ENCODE results near the gene RASSF8. TPM values are rescaled to one million over a fixed set of nuclear protein-coding genes. Genes with fewer than 3 reads are reported as not detected.

The RASSF8 gene
- total and polyA plus RNA-seq, 9 of the 15 experiments (the other 6 are each of a cell fraction or from before 2014, with no cell fraction given) = 0.01 to 0.36 (median 0.12) TPM; not detected in 1

DNA sequence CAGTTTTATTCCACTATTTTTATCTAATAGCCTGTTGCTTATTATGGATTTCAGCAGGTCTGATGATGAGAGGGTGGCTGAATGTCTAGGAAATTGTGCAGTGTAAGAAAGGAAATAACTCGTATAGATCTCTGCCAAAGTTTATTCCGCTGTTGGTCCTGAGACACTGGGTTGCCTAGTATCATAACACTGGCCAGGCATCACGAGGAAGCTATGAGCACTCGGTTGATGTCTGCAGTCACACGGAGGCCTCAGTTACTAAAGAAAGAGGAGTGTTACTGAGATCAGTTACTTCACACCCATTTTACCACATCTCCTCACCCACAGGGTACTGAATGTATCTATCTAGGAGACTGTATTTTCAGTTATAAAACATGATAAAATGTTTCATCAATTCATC is 144.5 kb downstream of the RASSF8 start:
- no peak overlapping the region for H3K4me3 ChIP-seq
- ChIA-PET CTCF (ENCODE audit: low intra/inter-chr PET ratio) (interaction anchor here (1.1 kb wide), 1 partner anchor 14 kb away, joined by 3 read pairs; no protein-coding TSS in a partner anchor), POLR2A (interaction anchor here (1.5 kb wide), 1 partner anchor 9 kb away, joined by 3 read pairs; no protein-coding TSS in a partner anchor)
- H2AFZ ChIP-seq (ENCODE audit: low read depth, low read length) = no peak overlapping the region
- H3K4me1 ChIP-seq (replicated peaks in 1 of 2; ENCODE audit: control insufficient read depth in 2 of 2, insufficient read depth in 2 of 2, low read length in 2 of 2) = no peaks in the 10 kb centered on the region
- no TSS peak for BruUV-seq (replicated peaks)
- intact Hi-C loops (cut with micrococcal nuclease) (no loop called here), in situ Hi-C loops (cut with MboI) (no loop called here)
- 0% methylated on average over 5 of the region's 5 CpGs for WGBS (ENCODE audit: insufficient coverage, low coverage, missing lambda C conversion rate)
- ATAC-seq (no peak), FAIRE-seq (no peak), DNase-seq (ENCODE audit: extremely low read depth in 1 of 4, low spot score in 3 of 4) (no peak)
- H3K79me2 ChIP-seq (ENCODE audit: control insufficient read depth, insufficient read depth, low read length) = no peaks in the 10 kb centered on the region
- H3K27ac ChIP-seq (ENCODE audit: extremely low read depth, low read depth, low read length) = no peak overlapping the region
- H3K9me3 ChIP-seq (replicated peaks; ENCODE audit: control insufficient read depth, insufficient read depth, low read depth, low read length) = no peaks in the 10 kb centered on the region
- H3K36me3 ChIP-seq (ENCODE audit: control insufficient read depth, insufficient read depth, low read length) = no peaks in the 10 kb centered on the region
- H3K9ac ChIP-seq (ENCODE audit: insufficient read depth in 1 of 2, low read depth in 2 of 2, low read length in 2 of 2) = no peak overlapping the region
- H3K9me1 ChIP-seq (ENCODE audit: control insufficient read depth, insufficient read depth, low read length) = no peaks in the 10 kb centered on the region
- H3K27me3 ChIP-seq (ENCODE audit: control insufficient read depth in 2 of 2, insufficient read depth in 2 of 2, low read length in 2 of 2) = peaks cover 5 to 12% of the 10 kb centered on the region in 2 experiments; a peak in 3 of 5 replicates
- no peak overlapping the region for H3K4me2 ChIP-seq (ENCODE audit: insufficient read depth, low read length)
- TF ChIP-seq, protein P1, sequence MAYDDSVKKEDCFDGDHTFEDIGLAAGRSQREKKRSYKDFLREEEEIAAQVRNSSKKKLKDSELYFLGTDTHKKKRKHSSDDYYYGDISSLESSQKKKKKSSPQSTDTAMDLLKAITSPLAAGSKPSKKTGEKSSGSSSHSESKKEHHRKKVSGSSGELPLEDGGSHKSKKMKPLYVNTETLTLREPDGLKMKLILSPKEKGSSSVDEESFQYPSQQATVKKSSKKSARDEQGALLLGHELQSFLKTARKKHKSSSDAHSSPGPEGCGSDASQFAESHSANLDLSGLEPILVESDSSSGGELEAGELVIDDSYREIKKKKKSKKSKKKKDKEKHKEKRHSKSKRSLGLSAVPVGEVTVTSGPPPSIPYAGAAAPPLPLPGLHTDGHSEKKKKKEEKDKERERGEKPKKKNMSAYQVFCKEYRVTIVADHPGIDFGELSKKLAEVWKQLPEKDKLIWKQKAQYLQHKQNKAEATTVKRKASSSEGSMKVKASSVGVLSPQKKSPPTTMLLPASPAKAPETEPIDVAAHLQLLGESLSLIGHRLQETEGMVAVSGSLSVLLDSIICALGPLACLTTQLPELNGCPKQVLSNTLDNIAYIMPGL (CRISPR knock-in tag; IDR thresholded peaks at IDR 0.05) = no peak
- TF ChIP-seq MYC (IDR thresholded peaks at IDR 0.05; ENCODE audit: low read depth, low read length) (no peak), MYC (CRISPR knock-in tag; IDR thresholded peaks at IDR 0.05; ENCODE audit: borderline replicate concordance, low read depth) (no peak)
- H4K20me1 ChIP-seq (replicated peaks; ENCODE audit: control insufficient read depth, insufficient read depth, low read length) = no peaks in the 10 kb centered on the region

DNA sequence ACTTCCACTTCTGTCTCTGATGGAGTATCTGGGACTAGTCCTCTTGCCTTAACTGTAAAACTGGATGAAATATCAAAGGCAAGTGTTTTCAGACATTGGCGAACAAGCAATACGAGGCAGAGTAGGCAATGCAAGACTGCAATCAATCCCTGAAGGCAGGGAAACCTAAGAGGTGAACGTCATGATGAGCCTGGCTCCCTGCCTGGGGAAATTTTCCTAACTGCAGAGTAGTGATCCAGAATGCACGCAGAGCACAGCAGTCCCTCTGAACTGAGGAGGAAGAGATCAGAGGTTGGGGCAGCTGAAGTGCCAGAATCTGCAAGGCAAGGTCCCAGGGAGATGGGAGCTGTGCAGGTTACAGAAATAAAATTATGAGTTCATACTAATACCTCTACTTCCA is 147.9 kb downstream of the RASSF8 start:
- Histone ChIP-seq H3K27me3 (ENCODE audit: control insufficient read depth in 2 of 2, insufficient read depth in 2 of 2, low read length in 2 of 2) (peaks cover 5 to 12% of the 10 kb centered on the region in 2 experiments; a peak in 3 of 5 replicates), H3K9me1 (ENCODE audit: control insufficient read depth, insufficient read depth, low read length) (no peaks in the 10 kb centered on the region), H3K4me1 (replicated peaks in 1 of 2; ENCODE audit: control insufficient read depth in 2 of 2, insufficient read depth in 2 of 2, low read length in 2 of 2) (no peaks in the 10 kb centered on the region), H3K9ac (ENCODE audit: insufficient read depth in 1 of 2, low read depth in 2 of 2, low read length in 2 of 2) (no peak overlapping the region), H3K4me2 (ENCODE audit: insufficient read depth, low read length) (no peak overlapping the region), H3K4me3 (no peak overlapping the region), H3K9me3 (replicated peaks; ENCODE audit: control insufficient read depth, insufficient read depth, low read depth, low read length) (no peaks in the 10 kb centered on the region), H3K79me2 (ENCODE audit: control insufficient read depth, insufficient read depth, low read length) (no peaks in the 10 kb centered on the region), H3K27ac (ENCODE audit: extremely low read depth, low read depth, low read length) (no peak overlapping the region), H4K20me1 (replicated peaks; ENCODE audit: control insufficient read depth, insufficient read depth, low read length) (no peaks in the 10 kb centered on the region), H2AFZ (ENCODE audit: low read depth, low read length) (no peak overlapping the region), H3K36me3 (ENCODE audit: control insufficient read depth, insufficient read depth, low read length) (no peaks in the 10 kb centered on the region)
- in situ Hi-C loops (cut with MboI) = no loop called here
- no peak for FAIRE-seq
- CTCF ChIA-PET (ENCODE audit: low intra/inter-chr PET ratio) = no interaction called here
- no peak for DNase-seq (ENCODE audit: extremely low read depth in 1 of 4, low spot score in 3 of 4)
- WGBS (ENCODE audit: insufficient coverage, low coverage, missing lambda C conversion rate) = 0% methylated on average over 4 of the region's 4 CpGs
- POLR2A ChIA-PET = no interaction called here
- intact Hi-C loops (cut with micrococcal nuclease) = no loop called here
- BruUV-seq (replicated peaks) = no TSS peak
- no peak for ATAC-seq
- TF ChIP-seq SLC30A9 (CRISPR knock-in tag; IDR thresholded peaks at IDR 0.05) = no peak
- TF ChIP-seq ZNF766 (CRISPR knock-in tag; conservative IDR thresholded peaks at IDR 0.05) = no peak
- TF ChIP-seq NFE2L1 (tag; IDR thresholded peaks at IDR 0.05; ENCODE audit: borderline replicate concordance, low read depth) = no peak
- no peak for TF ChIP-seq MEIS2 (IDR thresholded peaks at IDR 0.05; ENCODE audit: partially characterized antibody)
- no peak for TF ChIP-seq TRIM28 (IDR thresholded peaks at IDR 0.05)
- TF ChIP-seq ZNF140 (CRISPR knock-in tag; IDR thresholded peaks at IDR 0.05) = no peak
- TF ChIP-seq GATA2 (CRISPR knock-in tag; IDR thresholded peaks at IDR 0.05) = no peak
- no peak for TF ChIP-seq KDM1A (IDR thresholded peaks at IDR 0.05)
- TF ChIP-seq SRSF3 (IDR thresholded peaks at IDR 0.05; ENCODE audit: insufficient read depth, low read length) = no peak
- no peak for TF ChIP-seq YBX1 (IDR thresholded peaks at IDR 0.05)
- TF ChIP-seq, protein P2, sequence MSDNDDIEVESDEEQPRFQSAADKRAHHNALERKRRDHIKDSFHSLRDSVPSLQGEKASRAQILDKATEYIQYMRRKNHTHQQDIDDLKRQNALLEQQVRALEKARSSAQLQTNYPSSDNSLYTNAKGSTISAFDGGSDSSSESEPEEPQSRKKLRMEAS (CRISPR knock-in tag; IDR thresholded peaks at IDR 0.05) = no peak
